Subcutaneous abdominal adipose tissue (tissue), 5 donors: ENCODE data around the gene MYH6.

Source experiments
- H3K27ac ChIP-seq: one replicate; pipeline ENCODE4 v1.7.0; 2013; ENCODE audit warnings: low read depth, mild to moderate bottlenecking, inconsistent platforms, low read length, moderate library complexity
- H3K27me3 ChIP-seq, 5 donors: one replicate each; pipeline ENCODE4 v1.7.0; 2013; ENCODE audit warnings: low read length in 5 of 5, inconsistent platforms in 1 of 5; ENCODE audit not compliant: control insufficient read depth in 5 of 5, insufficient read depth in 4 of 5
- H3K36me3 ChIP-seq, 5 donors: one replicate each; pipeline ENCODE4 v1.7.0; 2013; ENCODE audit warnings: low read length in 5 of 5; ENCODE audit not compliant: control insufficient read depth in 5 of 5, insufficient read depth in 5 of 5
- H3K4me1 ChIP-seq, 5 donors: one replicate each; pipeline ENCODE4 v1.7.0; 2013; ENCODE audit warnings: low read length in 5 of 5, mild to moderate bottlenecking in 3 of 5, moderate library complexity in 1 of 5; ENCODE audit not compliant: control insufficient read depth in 5 of 5, insufficient read depth in 5 of 5
- H3K4me3 ChIP-seq, 5 donors: one replicate each; pipeline ENCODE4 v1.7.0; 2013; ENCODE audit warnings: low read length in 5 of 5, low read depth in 1 of 5
- H3K9ac ChIP-seq, 5 donors: one replicate each; pipeline ENCODE4 v1.7.0; 2013; ENCODE audit warnings: low read length in 5 of 5, mild to moderate bottlenecking in 4 of 5, moderate library complexity in 3 of 5
- H3K9me3 ChIP-seq, 5 donors: one replicate each; pipeline ENCODE4 v1.7.0; 2013; ENCODE audit warnings: low read length in 5 of 5; ENCODE audit not compliant: control insufficient read depth in 5 of 5
- donor health status: healthy.
- donor health status: healthy.
- donor health status: healthy.
- donor health status: healthy.
- donor health status: healthy.

MYH6 gene

GRCh38 chr14:23365732-23366425, 42.2 kb downstream of the MYH6 start:
- Histone ChIP-seq H3K36me3 (no peaks in the 10 kb centered on the region), H3K9ac (peak overlapping the region in 4 of 5 donors; percentile 34 to 69 (median 58)), H3K27ac (peak overlapping the region; percentile 62), H3K27me3 (peaks cover 0 to 25% (median 12%) of the 10 kb centered on the region in 5 donors), H3K9me3 (no peaks in the 10 kb centered on the region), H3K4me3 (peak overlapping the region in 4 of 5 donors; percentile 56 to 73 (median 63)), H3K4me1 (peaks cover 0 to 44% (median 33%) of the 10 kb centered on the region in 5 donors)

GRCh38 chr14:23365036-23365731, 42.9 kb downstream of the MYH6 start, which contains the start of gene EFS:
EFS (minus strand) TSS chr14:23365172; CDS start chr14:23365025, 147 bp downstream.
- peak within 1 kb of the TSS; percentile 56 to 73 (median 65) for H3K4me3 ChIP-seq
- no peaks in the 10 kb centered on the region for H3K9me3 ChIP-seq
- H3K27me3 ChIP-seq: peaks cover 0 to 18% (median 6%) of the 10 kb centered on the region in 5 donors
- H3K4me1 ChIP-seq: peaks cover 0 to 44% (median 33%) of the 10 kb centered on the region in 5 donors
- peaks cover 0 to 5% (median 2%) of the 10 kb centered on the region in 5 donors for H3K36me3 ChIP-seq
- H3K27ac ChIP-seq: peak within 1 kb of the TSS; percentile 70
- H3K9ac ChIP-seq: peak within 1 kb of the TSS; percentile 47 to 81 (median 69)

- Histone ChIP-seq H3K9ac (peak overlapping the region; percentile 4 to 81 (median 69)), H3K27me3 (peaks cover 0 to 17% (median 4%) of the 10 kb centered on the region in 5 donors), H3K4me1 (peaks cover 0 to 44% (median 33%) of the 10 kb centered on the region in 5 donors), H3K27ac (peak overlapping the region; percentile 70), H3K36me3 (peaks cover 0 to 11% (median 4%) of the 10 kb centered on the region in 5 donors), H3K4me3 (peak overlapping the region; percentile 56 to 73 (median 65)), H3K9me3 (no peaks in the 10 kb centered on the region)
These were observed 43.7 kb downstream of the MYH6 start for GRCh38 chr14:23364164-23365035.

- Histone ChIP-seq H3K27me3 (peaks cover 0 to 6% (median 4%) of the 10 kb centered on the region in 5 donors), H3K36me3 (peaks cover 0 to 25% (median 12%) of the 10 kb centered on the region in 5 donors), H3K4me1 (peaks cover 0 to 44% (median 33%) of the 10 kb centered on the region in 5 donors), H3K4me3 (no peak overlapping the region), H3K27ac (no peak overlapping the region), H3K9ac (peak overlapping the region in 1 of 5 donors; percentile 0), H3K9me3 (no peaks in the 10 kb centered on the region)
These were observed 45.9 kb downstream of the MYH6 start for GRCh38 chr14:23362200-23362599.

- Histone ChIP-seq H3K9me3 (no peaks in the 10 kb centered on the region), H3K27me3 (peaks cover 0 to 5% (median 3%) of the 10 kb centered on the region in 5 donors), H3K36me3 (peaks cover 0 to 28% (median 14%) of the 10 kb centered on the region in 5 donors), H3K9ac (peak overlapping the region in 1 of 5 donors; percentile 0), H3K27ac (no peak overlapping the region), H3K4me1 (peaks cover 0 to 43% (median 32%) of the 10 kb centered on the region in 5 donors), H3K4me3 (no peak overlapping the region)
These were observed 46.3 kb downstream of the MYH6 start for GRCh38 chr14:23361763-23362162.

DNA sequence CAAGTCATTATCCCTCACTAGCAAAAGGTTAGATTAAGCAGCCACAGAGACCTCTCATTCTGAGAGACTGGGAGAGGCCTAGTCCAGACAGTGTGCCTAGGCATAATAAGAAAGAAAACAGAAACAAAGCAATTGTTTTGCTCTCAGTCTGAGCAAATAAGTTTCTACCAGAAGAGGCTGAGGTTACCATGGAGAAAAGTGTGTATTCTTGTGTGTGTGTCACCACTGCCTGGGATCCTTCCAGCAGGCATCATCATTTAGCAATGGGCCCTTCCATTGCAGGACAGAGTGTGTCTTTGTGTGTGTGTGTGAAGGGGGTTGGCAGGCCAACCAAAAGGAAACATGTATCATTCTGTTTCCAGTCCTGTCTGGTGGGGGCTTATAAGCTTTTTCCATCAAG, 46.8 kb downstream of the MYH6 start:
- Histone ChIP-seq H3K4me3 (no peak overlapping the region), H3K27me3 (peaks cover 0 to 5% (median 0%) of the 10 kb centered on the region in 5 donors), H3K27ac (no peak overlapping the region), H3K9me3 (no peaks in the 10 kb centered on the region), H3K4me1 (peaks cover 0 to 39% (median 29%) of the 10 kb centered on the region in 5 donors), H3K36me3 (peaks cover 0 to 30% (median 14%) of the 10 kb centered on the region in 5 donors), H3K9ac (peak overlapping the region in 1 of 5 donors; percentile 0)

DNA sequence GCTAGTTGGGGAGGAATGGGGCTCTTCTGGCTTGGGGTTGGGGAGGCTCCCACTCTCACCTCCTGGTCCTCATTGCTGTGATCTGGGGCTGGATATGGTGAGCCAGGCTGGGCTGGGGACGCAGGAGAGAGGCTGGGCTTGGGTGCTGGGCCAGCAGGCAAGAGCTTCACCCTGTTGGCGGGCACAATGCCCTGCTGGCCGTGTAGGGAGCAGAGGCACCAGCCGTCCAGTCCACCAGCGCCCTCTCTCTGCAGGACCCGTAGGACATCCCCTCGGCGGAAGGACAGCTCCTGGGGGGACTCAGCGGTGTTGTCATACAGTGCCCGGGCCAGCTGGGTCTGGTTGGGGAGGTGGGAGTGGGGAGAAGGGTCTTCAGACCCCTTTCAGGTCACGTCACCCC, 47.6 kb downstream of the MYH6 start:
- Histone ChIP-seq H3K36me3 (peaks cover 0 to 30% (median 14%) of the 10 kb centered on the region in 5 donors), H3K27me3 (peaks cover 0 to 5% (median 0%) of the 10 kb centered on the region in 5 donors), H3K27ac (no peak overlapping the region)

DNA sequence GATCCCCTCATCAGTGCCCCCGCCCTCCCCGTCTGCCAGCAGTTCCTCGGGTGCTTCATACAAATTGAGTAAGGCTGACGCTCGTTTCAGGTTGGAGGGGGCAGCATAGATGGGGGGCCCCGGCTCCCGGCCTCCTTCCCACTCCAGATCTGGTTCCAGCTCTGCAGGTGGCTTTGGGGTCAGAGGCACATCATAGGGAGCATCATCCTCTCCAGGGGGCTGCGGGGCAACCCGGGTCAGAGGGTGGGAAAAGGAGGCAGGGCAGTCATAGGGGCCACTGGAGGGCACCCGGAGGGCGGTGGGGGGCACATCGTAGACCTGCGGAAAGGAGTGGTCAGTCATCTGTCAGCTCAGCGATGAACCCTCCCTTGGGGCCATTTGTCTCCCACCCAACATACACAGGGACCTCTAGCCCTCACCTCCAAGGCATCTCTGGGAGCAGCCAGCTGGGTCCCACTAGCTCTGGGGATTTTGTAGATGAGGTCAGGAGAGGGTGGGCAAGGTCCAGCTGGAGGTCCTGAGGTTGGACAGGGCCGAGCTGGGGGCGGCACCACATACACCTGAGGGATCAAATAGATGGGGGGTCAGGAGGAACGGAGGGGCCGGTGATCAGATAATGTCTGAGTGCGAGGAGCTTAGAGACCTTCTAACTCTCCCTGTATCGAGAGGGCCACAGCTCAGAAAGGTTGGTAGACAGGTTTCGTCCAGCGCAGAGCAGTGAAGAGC, 48.2 kb downstream of the MYH6 start:
- H3K36me3 ChIP-seq: peaks cover 0 to 30% (median 14%) of the 10 kb centered on the region in 5 donors
- peaks cover 0 to 5% (median 0%) of the 10 kb centered on the region in 5 donors for H3K27me3 ChIP-seq
- peaks cover 0 to 31% (median 24%) of the 10 kb centered on the region in 5 donors for H3K4me1 ChIP-seq
- no peaks in the 10 kb centered on the region for H3K9me3 ChIP-seq
- no peak overlapping the region for H3K9ac ChIP-seq
- H3K27ac ChIP-seq: no peak overlapping the region
- H3K4me3 ChIP-seq: no peak overlapping the region

More for the DNA sequence above, 47.6 kb downstream of the MYH6 start:
- Histone ChIP-seq H3K4me1 (peaks cover 0 to 34% (median 24%) of the 10 kb centered on the region in 5 donors), H3K9me3 (no peaks in the 10 kb centered on the region), H3K4me3 (no peak overlapping the region), H3K9ac (no peak overlapping the region)

- Histone ChIP-seq H3K4me1 (peaks cover 0 to 24% (median 18%) of the 10 kb centered on the region in 5 donors), H3K9me3 (no peaks in the 10 kb centered on the region), H3K27me3 (peaks cover 0 to 2% (median under 1%) of the 10 kb centered on the region in 5 donors), H3K36me3 (peaks cover 0 to 30% (median 14%) of the 10 kb centered on the region in 5 donors), H3K9ac (peak overlapping the region in 1 of 5 donors; percentile 48), H3K4me3 (no peak overlapping the region), H3K27ac (no peak overlapping the region)
These were observed 48.9 kb downstream of the MYH6 start for GRCh38 chr14:23359167-23359626.
